WTC11 (cell line): ENCODE measurements around the gene SPTB. TPM values are rescaled to one million over a fixed set of nuclear protein-coding genes. Genes with fewer than 3 reads are reported as not detected.

ENCODE experiments used
- ATAC-seq: fragments of 200-7000 bp; cut with Tn5 transposase; 2 replicates; pipeline ENCODE4 v1.10.0; 2021; ENCODE audit warnings: mild to moderate bottlenecking, moderate library complexity
- CTCF ChIA-PET: fragments of 300-600 bp; sonication (Branson Sonifier 250); formaldehyde crosslinking; loops from one replicate; lab custom pipeline; 2021; ENCODE audit warnings: antibody characterized with exemption; lab: Charles Lee
- POLR2A ChIA-PET: fragments of 350-600 bp; sonication (Branson Sonifier 250); formaldehyde crosslinking; loops from one replicate; lab custom pipeline; 2021; ENCODE audit warnings: antibody characterized with exemption; lab: Charles Lee
- DNase-seq: peaks from one replicate; pipeline ENCODE4 v3.0.0; 2021; ENCODE audit warnings: low spot score
- H3K27ac Mint-ChIP-seq: 2 replicates; pipeline ENCODE4 v1.8.0; 2021; ENCODE audit warnings: mixed read lengths
- H3K27me3 Mint-ChIP-seq: 2 replicates; pipeline ENCODE4 v1.8.0; 2021; ENCODE audit warnings: low read depth, mild to moderate bottlenecking, moderate library complexity, mixed read lengths
- H3K36me3 Mint-ChIP-seq: 2 replicates; pipeline ENCODE4 v1.8.0; 2021; ENCODE audit warnings: mixed read lengths
- H3K4me1 Mint-ChIP-seq: 2 replicates; pipeline ENCODE4 v1.8.0; 2022; ENCODE audit warnings: mixed read lengths
- H3K4me3 Mint-ChIP-seq: 2 replicates; pipeline ENCODE4 v1.8.0; 2021; ENCODE audit warnings: mild to moderate bottlenecking, moderate library complexity, mixed read lengths
- H3K9me3 Mint-ChIP-seq: 2 replicates; pipeline ENCODE4 v1.8.0; 2021; ENCODE audit warnings: mixed read lengths
- ATF2 ChIP-seq: sonication (generic); formaldehyde crosslinking; IDR thresholded peaks from 2 replicates; pipeline ENCODE4 v1.8.1; 2022; ENCODE audit warnings: low read depth, missing genetic modification reagents, borderline replicate concordance
- E2F1 ChIP-seq: sonication (generic); formaldehyde crosslinking; IDR thresholded peaks from 2 replicates; pipeline ENCODE4 v1.8.0; 2022; ENCODE audit warnings: mild to moderate bottlenecking, missing genetic modification reagents
- E2F4 ChIP-seq: sonication (generic); formaldehyde crosslinking; IDR thresholded peaks from 2 replicates; pipeline ENCODE4 v1.8.1; 2022; ENCODE audit warnings: low read depth, mild to moderate bottlenecking, moderate library complexity, missing genetic modification reagents, borderline replicate concordance
- EMX1 ChIP-seq: fragments of 250-450 bp; sonication (Bioruptor Pico); IDR thresholded peaks from 2 replicates; pipeline ENCODE4 v1.8.0; 2021; ENCODE audit warnings: mild to moderate bottlenecking
- ETV6 ChIP-seq: sonication (generic); formaldehyde crosslinking; IDR thresholded peaks from 2 replicates; pipeline ENCODE4 v1.8.1; 2022; ENCODE audit warnings: mild to moderate bottlenecking, missing genetic modification reagents
- FOXP1 ChIP-seq: sonication (generic); formaldehyde crosslinking; IDR thresholded peaks from 2 replicates; pipeline ENCODE4 v1.8.0; 2022; ENCODE audit warnings: missing genetic modification reagents, mild to moderate bottlenecking, moderate library complexity, borderline replicate concordance
- FOXP4 ChIP-seq: sonication (generic); formaldehyde crosslinking; IDR thresholded peaks from 2 replicates; pipeline ENCODE4 v1.8.0; 2022; ENCODE audit warnings: mild to moderate bottlenecking, missing genetic modification reagents
- GRHL2 ChIP-seq: fragments of 250-450 bp; sonication (Bioruptor Pico); IDR thresholded peaks from 2 replicates; pipeline ENCODE4 v1.8.0; 2022; ENCODE audit warnings: mild to moderate bottlenecking, moderate library complexity; ENCODE audit not compliant: insufficient replicate concordance, severe bottlenecking
- HMGXB4 ChIP-seq: sonication (generic); formaldehyde crosslinking; IDR thresholded peaks from 2 replicates; pipeline ENCODE4 v1.8.1; 2023; ENCODE audit warnings: mild to moderate bottlenecking, moderate library complexity, missing genetic modification reagents
- NFE2L1 ChIP-seq: sonication (generic); formaldehyde crosslinking; IDR thresholded peaks from 2 replicates; pipeline ENCODE4 v1.8.1; 2023; ENCODE audit warnings: missing genetic modification reagents
- NR3C1 ChIP-seq: sonication (generic); formaldehyde crosslinking; conservative IDR thresholded peaks from 2 replicates; pipeline ENCODE4 v1.8.1; 2023; ENCODE audit warnings: low read depth, mild to moderate bottlenecking, missing genetic modification reagents
- RORB ChIP-seq: fragments of 250-450 bp; sonication (Bioruptor Pico); IDR thresholded peaks from 2 replicates; pipeline ENCODE4 v1.9.0; 2021; ENCODE audit warnings: mild to moderate bottlenecking
- SP1 ChIP-seq: sonication (generic); formaldehyde crosslinking; conservative IDR thresholded peaks from 2 replicates; pipeline ENCODE4 v1.8.1; 2022; ENCODE audit warnings: missing genetic modification reagents
- TEAD1 ChIP-seq: sonication (generic); formaldehyde crosslinking; IDR thresholded peaks from 2 replicates; pipeline ENCODE4 v1.8.0; 2022; ENCODE audit warnings: mild to moderate bottlenecking, missing genetic modification reagents
- TEAD4 ChIP-seq: sonication (generic); formaldehyde crosslinking; IDR thresholded peaks from 2 replicates; pipeline ENCODE4 v1.8.0; 2022; ENCODE audit warnings: mild to moderate bottlenecking, missing genetic modification reagents
- TP53 ChIP-seq: sonication (generic); formaldehyde crosslinking; IDR thresholded peaks from 2 replicates; pipeline ENCODE4 v1.8.1; 2023; ENCODE audit warnings: mild to moderate bottlenecking, missing genetic modification reagents
- ZBTB43 ChIP-seq: sonication (generic); formaldehyde crosslinking; IDR thresholded peaks from 2 replicates; pipeline ENCODE4 v1.8.1; 2023; ENCODE audit warnings: mild to moderate bottlenecking, missing genetic modification reagents
- ZMAT4 ChIP-seq: fragments of 250-450 bp; sonication (Bioruptor Pico); IDR thresholded peaks from 2 replicates; pipeline ENCODE4 v1.9.0; 2021; ENCODE audit warnings: mild to moderate bottlenecking
- ZNF281 ChIP-seq: sonication (generic); formaldehyde crosslinking; IDR thresholded peaks from 2 replicates; pipeline ENCODE4 v1.8.0; 2023; ENCODE audit warnings: mild to moderate bottlenecking, missing genetic modification reagents
- ZNF423 ChIP-seq: fragments of 250-450 bp; sonication (Bioruptor Pico); IDR thresholded peaks from 2 replicates; pipeline ENCODE4 v2.1.2; 2022; ENCODE audit warnings: mild to moderate bottlenecking, moderate library complexity
- ZNF671 ChIP-seq: fragments of 250-450 bp; sonication (Bioruptor Pico); IDR thresholded peaks from 2 replicates; pipeline ENCODE4 v1.8.0; 2021; ENCODE audit warnings: mild to moderate bottlenecking
- ZSCAN18 ChIP-seq: fragments of 250-450 bp; sonication (Bioruptor Pico); IDR thresholded peaks from 2 replicates; pipeline ENCODE4 v2.1.2; 2022; ENCODE audit warnings: mild to moderate bottlenecking, moderate library complexity
- total RNA-seq: library from RNA; stranded (reverse); gene quantifications from 3 replicates; pipeline ENCODE4 v1.2.3, GENCODE V29; 2021

The SPTB gene
- total RNA-seq, 1 experiment from 2014 or later: 3.2 TPM

- H3K4me3 Mint-ChIP-seq: peak overlapping the region; percentile 84
- peaks cover 23% of the 10 kb centered on the region for H3K36me3 Mint-ChIP-seq
- CTCF ChIA-PET: interaction anchor here (1.0 to 5.9 kb wide), 6 partner anchors 8 to 197 kb away, joined by 4 to 40 read pairs (median 6); no protein-coding TSS in a partner anchor
- peaks cover 10% of the 10 kb centered on the region for H3K27me3 Mint-ChIP-seq
- peaks cover 65% of the 10 kb centered on the region for H3K4me1 Mint-ChIP-seq
- POLR2A ChIA-PET: interaction anchor here (0.5 to 6.7 kb wide), 6 partner anchors 8 to 168 kb away, joined by 3 to 52 read pairs (median 4); partner anchors contain the start of gene HSPA2
- peaks cover 17% of the 10 kb centered on the region for H3K9me3 Mint-ChIP-seq
- DNase-seq (peak; percentile 94), ATAC-seq (peak; percentile 68)
- H3K27ac Mint-ChIP-seq: peak overlapping the region; percentile 2
- TF ChIP-seq E2F1 (no peak), NR3C1 (CRISPR knock-in tag) (no peak), ZMAT4 (no peak), E2F4 (CRISPR knock-in tag) (no peak), ZSCAN18 (CRISPR knock-in tag) (no peak), TP53 (CRISPR knock-in tag) (peak; percentile 43; the same call in 1 of the 2 replicates), FOXP4 (peak; percentile 93), ZBTB43 (CRISPR knock-in tag) (0 out of 2 replicates have a peak, but pooled peaks have one; percentile 75), HMGXB4 (CRISPR knock-in tag) (no peak), GRHL2 (CRISPR knock-in tag) (no peak), ATF2 (CRISPR knock-in tag) (no peak), ETV6 (CRISPR knock-in tag) (peak; percentile 97), NFE2L1 (CRISPR knock-in tag) (0 out of 2 replicates have a peak, but pooled peaks have one; percentile 64), EMX1 (CRISPR knock-in tag) (no peak), TEAD4 (CRISPR knock-in tag) (no peak), RORB (no peak), SP1 (CRISPR knock-in tag) (peak; percentile 89), FOXP1 (CRISPR knock-in tag) (peak; percentile 66; the same call in 1 of the 2 replicates), ZNF671 (CRISPR knock-in tag) (no peak), TEAD1 (CRISPR knock-in tag) (peak; percentile 96), ZNF281 (CRISPR knock-in tag) (peak; percentile 99), ZNF423 (CRISPR knock-in tag) (no peak)
These were observed 171.3 kb downstream of the SPTB start for GRCh38 chr14:64708148-64709004.
